Panc1 (cell line): Measurements from ENCODE around the gene OXCT1. TPM values are rescaled to one million over a fixed set of nuclear protein-coding genes. Genes with fewer than 3 reads are reported as not detected.

Experiments
- ATAC-seq: fragments of 200-7000 bp; cut with Tn5 transposase; 2 replicates; pipeline ENCODE4 v1.9.1; 2020; ENCODE audit warnings: mild to moderate bottlenecking, moderate library complexity
- BruUV-seq: library from RNA; stranded (reverse); fragments of 400-500 nt; replicated peaks from 2 replicates; lab custom pipeline; 2021; lab: Mats Ljungman, UMichigan
- CTCF ChIA-PET: fragments of 300-600 bp; sonication (Branson Sonifier 250); formaldehyde crosslinking; loops from one replicate; lab custom pipeline; 2022; ENCODE audit warnings: antibody characterized with exemption; lab: Charles Lee
- POLR2A ChIA-PET: fragments of 300-600 bp; sonication (Branson Sonifier 250); formaldehyde crosslinking; loops from one replicate; lab custom pipeline; 2022; ENCODE audit warnings: antibody characterized with exemption; lab: Charles Lee
- DNase-seq: peaks from one replicate; pipeline ENCODE4 v3.0.0-alpha.2; 2010; ENCODE audit warnings: low read depth, low spot score
- H3K27ac ChIP-seq: 2 replicates; pipeline ENCODE4 v1.5.1; 2011; ENCODE audit warnings: mild to moderate bottlenecking, low read length, inconsistent platforms
- H3K27me3 ChIP-seq: fragments of 200-500 bp; sonication (Bioruptor generic); 2 replicates; pipeline ENCODE4 v1.6.0; 2014; ENCODE audit warnings: low read length, inconsistent platforms; ENCODE audit not compliant: control insufficient read depth, insufficient read depth
- H3K36me3 ChIP-seq: fragments of 200-500 bp; sonication (Bioruptor generic); 2 replicates; pipeline ENCODE4 v1.5.1; 2014; ENCODE audit warnings: inconsistent platforms, mild to moderate bottlenecking, low read length, moderate library complexity; ENCODE audit not compliant: control insufficient read depth, insufficient read depth
- H3K4me1 ChIP-seq: 2 replicates; pipeline ENCODE4 v1.5.1; 2011; ENCODE audit warnings: inconsistent platforms, mild to moderate bottlenecking, low read length, moderate library complexity; ENCODE audit not compliant: control insufficient read depth, insufficient read depth
- H3K4me3 ChIP-seq, 2 experiments: 2 replicates each; pipeline ENCODE4 v1.5.1; 2011 to 2012; ENCODE audit warnings: low read depth in 2 of 2, low read length in 2 of 2, mild to moderate bottlenecking in 2 of 2, inconsistent platforms in 1 of 2, moderate library complexity in 1 of 2
- H3K9me3 ChIP-seq: fragments of 200-500 bp; sonication (Bioruptor generic); 2 replicates; pipeline ENCODE4 v1.5.1; 2014; ENCODE audit warnings: low read depth, mild to moderate bottlenecking, inconsistent platforms, low read length, moderate library complexity; ENCODE audit not compliant: control insufficient read depth, insufficient read depth
- CTCF ChIP-seq: fragments of 450-650 bp; IDR thresholded peaks from 2 replicates; pipeline ENCODE4 v1.5.1; 2017; ENCODE audit warnings: mild to moderate bottlenecking
- POLR2AphosphoS5 ChIP-seq: IDR thresholded peaks from 2 replicates; pipeline ENCODE4 v1.6.1; 2012; ENCODE audit warnings: mild to moderate bottlenecking, low read depth, low read length, moderate library complexity
- REST ChIP-seq, 2 experiments: IDR thresholded peaks; 2 replicates each; pipeline ENCODE4 v1.6.1; 2011 to 2012; ENCODE audit warnings: low read depth in 2 of 2, control low read depth in 1 of 2, low read length in 1 of 2, mild to moderate bottlenecking in 1 of 2, moderate library complexity in 1 of 2; ENCODE audit not compliant: insufficient read depth in 1 of 2
- SIN3A ChIP-seq: IDR thresholded peaks from 2 replicates; pipeline ENCODE4 v1.6.1; 2012; ENCODE audit warnings: low read depth, mild to moderate bottlenecking, low read length, moderate library complexity, borderline replicate concordance; ENCODE audit not compliant: insufficient read depth
- TCF7L2 ChIP-seq: IDR thresholded peaks from 2 replicates; pipeline ENCODE4 v1.6.1; 2011; ENCODE audit warnings: mild to moderate bottlenecking, low read depth, low read length, inconsistent platforms
- in situ Hi-C: cut with HindIII; loops from 2 replicates; pipeline ENCODE4 v1.10.0; 2016; ENCODE audit warnings: low sequenced_read_pairs, low pct_unique_long_range_greater_than_20kb
- intact Hi-C: fragments of 100-400 bp; cut with micrococcal nuclease; formaldehyde crosslinking; loops from one replicate; pipeline ENCODE4 v1.10.0; 2022; ENCODE audit not compliant: unreplicated experiment
- total RNA-seq: library from RNA; stranded (reverse); gene quantifications from one replicate; pipeline ENCODE4 v1.2.1, GENCODE V29; 2021; ENCODE audit not compliant: unreplicated experiment

The OXCT1 gene
- total RNA-seq, 1 experiment from 2014 or later: 10.5 TPM

GRCh38 chr5:41773799-41774198 lies 96.4 kb downstream of the OXCT1 start:
- DNase-seq (no peak), ATAC-seq (no peak)
- H3K27me3 ChIP-seq: no peaks in the 10 kb centered on the region
- TF ChIP-seq SIN3A (no peak), REST (IDR thresholded peaks at IDR 0.05; ENCODE audit: insufficient read depth in 1 of 2, low read depth in 2 of 2, low read length in 1 of 2) (no peak), POLR2AphosphoS5 (no peak), CTCF (no peak)
- H3K36me3 ChIP-seq: no peaks in the 10 kb centered on the region
- no peak overlapping the region for H3K4me3 ChIP-seq
- intact Hi-C loops: no loop called here
- no peaks in the 10 kb centered on the region for H3K4me1 ChIP-seq
- no TSS peak for BruUV-seq
- no peaks in the 10 kb centered on the region for H3K9me3 ChIP-seq
- no peak overlapping the region for H3K27ac ChIP-seq
- in situ Hi-C loops: no loop called here
- CTCF ChIA-PET: interaction anchor here (0.6 kb wide), 1 partner anchor 11 kb away, joined by 4 read pairs; no protein-coding TSS in a partner anchor
- POLR2A ChIA-PET: no interaction called here

GRCh38 chr5:41772785-41773442 lies 97.3 kb downstream of the OXCT1 start:
- H3K4me3 ChIP-seq: no peak overlapping the region
- H3K27me3 ChIP-seq: no peaks in the 10 kb centered on the region
- no peak for DNase-seq
- in situ Hi-C loops: no loop called here
- ATAC-seq: no peak
- no peak for TF ChIP-seq TCF7L2
- no peak for TF ChIP-seq POLR2AphosphoS5
- TF ChIP-seq REST (IDR thresholded peaks at IDR 0.05; ENCODE audit: insufficient read depth in 1 of 2, low read depth in 2 of 2, low read length in 1 of 2): no peak
- TF ChIP-seq SIN3A: no peak
- no peak for TF ChIP-seq CTCF
- H3K36me3 ChIP-seq: no peaks in the 10 kb centered on the region
- CTCF ChIA-PET: interaction anchor here (0.6 kb wide), 1 partner anchor 12 kb away, joined by 4 read pairs; no protein-coding TSS in a partner anchor
- POLR2A ChIA-PET: no interaction called here
- no peaks in the 10 kb centered on the region for H3K9me3 ChIP-seq
- intact Hi-C loops: no loop called here
- no TSS peak for BruUV-seq
- no peaks in the 10 kb centered on the region for H3K4me1 ChIP-seq
- H3K27ac ChIP-seq: no peak overlapping the region
